CD4-positive, alpha-beta T cell treated with Interleukin-15 for 4 hours (primary cell): ENCODE measurements around the gene PRR14L.
A peak's percentile ranks its signal among the peaks of the same experiment; 100 is the strongest.
"Not testable (repeated sequence)": the region's sequence is repeated elsewhere in the genome, so short reads cannot be mapped to it uniquely, and the experiment has no call there.

ENCODE experiments used
- DNase-seq: peaks from one replicate; pipeline ENCODE4 v3.0.0-alpha.2; 2020; ENCODE audit warnings: low spot score

The PRR14L gene

DNA sequence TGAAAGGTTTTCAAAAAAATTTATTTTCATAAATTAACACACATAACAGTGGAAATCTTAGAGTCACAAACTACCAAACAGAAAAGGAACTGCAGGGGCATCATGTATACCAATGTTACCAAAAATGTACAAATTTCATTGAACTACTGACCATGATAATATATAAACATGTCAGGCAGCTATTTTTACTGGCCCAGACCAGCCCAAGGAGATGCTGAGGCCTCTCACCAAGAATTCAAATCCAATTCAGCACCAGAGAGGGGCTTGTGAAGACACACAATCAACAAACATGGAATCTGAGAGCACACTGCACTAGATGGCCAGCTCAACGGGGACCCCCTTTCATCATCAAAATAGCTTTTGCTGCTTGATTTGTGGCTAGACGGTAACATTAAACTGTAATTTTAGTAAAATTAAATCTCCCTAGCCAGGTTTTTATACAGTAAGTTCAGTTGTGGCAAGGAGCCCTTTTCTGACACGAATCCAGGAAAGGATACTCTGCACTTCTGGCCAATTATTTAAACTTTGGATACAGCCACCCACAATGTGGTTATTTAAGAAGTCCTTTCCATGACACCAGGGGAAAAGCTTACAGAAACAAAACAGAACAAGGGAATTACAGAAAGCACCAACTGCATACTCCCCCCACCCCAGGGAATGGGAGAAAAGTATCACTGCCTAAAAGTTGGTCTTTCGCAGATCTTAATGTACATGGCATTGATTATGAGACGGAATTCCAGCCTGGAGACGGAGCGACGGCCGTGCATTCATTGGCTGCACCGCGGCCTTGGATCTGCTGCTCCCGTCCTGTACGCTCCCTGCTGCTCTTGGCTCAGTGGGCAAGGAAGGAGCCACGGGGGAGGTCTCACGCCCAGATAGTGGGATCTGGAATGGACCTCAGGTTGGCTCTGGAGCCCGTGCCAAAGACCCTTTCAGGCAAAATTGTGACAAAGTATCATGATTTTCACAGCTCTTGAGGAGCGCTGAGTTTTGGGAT, 68.3 kb downstream of the PRR14L start:
- DNase-seq = no peak

DNA sequence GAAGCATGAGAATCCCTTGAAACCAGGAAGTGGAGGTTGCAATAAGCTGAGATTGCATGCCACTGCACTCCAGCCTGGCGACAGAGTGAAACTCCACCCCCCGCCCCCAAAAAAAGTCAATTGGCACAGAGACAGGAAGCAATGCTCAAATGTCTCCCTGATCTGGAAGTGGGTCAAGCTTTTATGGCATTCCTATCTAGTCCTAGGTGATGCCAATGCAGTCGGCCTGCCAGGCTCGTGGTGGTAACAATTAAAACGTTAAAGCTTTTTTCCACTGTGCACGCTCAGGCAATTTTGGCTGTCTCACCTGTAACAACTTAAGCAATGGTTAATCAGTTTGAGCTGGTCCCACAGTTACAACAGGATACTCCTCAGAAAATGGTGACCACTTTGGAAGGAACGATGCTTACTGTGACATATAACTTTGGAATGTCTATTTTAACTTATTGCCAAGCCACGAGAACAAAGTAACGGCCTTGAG, 69.0 kb downstream of the PRR14L start:
- DNase-seq = no peak

DNA sequence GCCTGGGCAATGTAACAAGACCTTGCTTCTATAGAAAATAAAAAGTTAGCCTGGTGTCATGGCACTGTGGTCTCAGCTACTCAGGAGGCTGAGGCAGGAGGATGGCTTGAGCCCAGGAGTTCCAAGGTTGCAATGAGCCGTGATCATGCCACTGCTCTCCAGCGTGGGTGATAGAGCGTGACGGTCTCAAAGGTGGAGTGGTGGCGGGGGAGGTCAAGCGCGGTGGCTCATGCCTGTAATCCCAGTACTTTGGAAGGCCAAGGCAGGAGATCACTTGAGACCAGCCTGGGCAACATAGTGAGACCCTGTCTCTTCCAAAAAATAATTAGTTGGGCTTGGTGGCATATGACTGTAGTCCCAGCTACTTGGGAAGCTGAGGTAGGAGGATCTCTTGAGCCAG, 71.2 kb downstream of the PRR14L start:
- DNase-seq = no peak

DNA sequence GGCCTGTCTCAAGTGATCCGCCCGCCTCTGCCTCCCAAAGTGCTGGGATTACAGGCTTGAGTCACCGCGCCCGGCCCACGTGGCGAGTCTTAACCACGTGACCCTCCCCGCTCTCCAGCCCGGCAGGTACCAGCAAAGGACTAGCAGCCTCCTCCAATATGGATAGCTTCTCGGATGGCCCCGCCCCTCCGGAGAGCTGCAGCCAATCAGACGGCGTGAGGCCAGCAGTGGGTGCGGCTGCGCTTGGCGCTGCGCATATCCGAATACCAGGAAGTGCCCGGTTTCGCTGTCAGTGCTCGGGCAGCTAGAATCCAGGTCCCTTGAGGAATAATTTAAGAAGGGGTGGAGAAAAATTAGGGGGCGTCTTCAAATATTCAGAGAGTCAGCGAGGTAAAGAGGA, 73.2 kb downstream of the PRR14L start:
- peak; percentile 95 for DNase-seq

DNA sequence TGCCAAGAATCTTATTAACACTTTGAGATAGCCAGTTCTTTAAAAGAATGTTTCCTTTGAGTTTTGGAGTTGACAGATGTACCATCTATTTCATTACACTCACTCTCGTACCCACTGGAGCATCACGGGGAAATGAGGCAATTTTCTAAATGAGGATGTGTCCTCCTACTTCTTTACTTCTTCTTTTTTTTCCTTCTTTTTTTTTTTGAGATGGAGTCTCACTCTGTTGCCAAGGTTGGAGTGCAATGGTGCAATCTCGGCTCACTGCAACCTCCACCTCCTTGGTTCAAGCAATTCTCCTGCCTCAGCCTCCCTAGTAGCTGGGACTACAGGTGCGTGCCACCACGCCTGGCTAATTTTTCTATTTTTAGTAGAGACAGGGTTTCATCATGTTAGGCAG, 75.7 kb downstream of the PRR14L start:
- not testable (repeated sequence) for DNase-seq

DNA sequence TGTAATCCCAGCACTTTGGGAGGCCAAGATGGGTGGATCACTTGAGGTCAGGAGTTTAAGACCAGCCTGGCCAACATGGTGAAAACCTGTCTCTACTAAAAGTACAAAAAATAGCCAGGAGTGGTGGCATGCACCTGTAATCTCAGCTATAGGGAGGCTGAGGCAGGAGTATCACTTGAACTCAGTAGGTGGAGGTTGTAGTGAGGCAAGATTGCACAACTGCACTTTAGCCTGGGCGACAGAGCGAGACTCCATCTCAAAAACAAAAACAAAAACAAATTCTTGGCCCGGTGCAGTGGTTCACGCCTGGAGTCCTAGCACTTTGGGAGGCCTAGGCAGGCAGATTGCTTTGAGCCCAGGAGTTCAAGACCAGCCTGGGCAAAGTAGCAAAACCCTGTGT, 81.1 kb downstream of the PRR14L start:
- not testable (repeated sequence) for DNase-seq

DNA sequence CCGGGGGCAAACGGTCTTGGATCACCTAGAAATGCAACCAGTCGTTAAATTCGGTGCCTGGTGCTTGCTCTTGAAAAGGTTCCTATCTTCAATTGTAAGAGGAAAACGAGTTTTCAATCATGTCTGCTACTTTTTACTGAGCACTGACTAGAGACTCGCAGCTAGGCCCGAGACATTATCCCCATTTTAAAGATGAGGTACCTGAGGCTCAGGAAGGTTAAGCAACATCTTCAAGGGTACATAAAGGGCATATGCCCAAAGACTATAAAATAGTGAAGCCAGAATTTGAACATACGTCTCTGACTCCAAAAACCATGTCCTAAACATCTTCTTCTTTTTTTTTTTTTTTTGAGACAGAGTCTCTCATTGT, 87.3 kb downstream of the PRR14L start:
- no peak for DNase-seq

DNA sequence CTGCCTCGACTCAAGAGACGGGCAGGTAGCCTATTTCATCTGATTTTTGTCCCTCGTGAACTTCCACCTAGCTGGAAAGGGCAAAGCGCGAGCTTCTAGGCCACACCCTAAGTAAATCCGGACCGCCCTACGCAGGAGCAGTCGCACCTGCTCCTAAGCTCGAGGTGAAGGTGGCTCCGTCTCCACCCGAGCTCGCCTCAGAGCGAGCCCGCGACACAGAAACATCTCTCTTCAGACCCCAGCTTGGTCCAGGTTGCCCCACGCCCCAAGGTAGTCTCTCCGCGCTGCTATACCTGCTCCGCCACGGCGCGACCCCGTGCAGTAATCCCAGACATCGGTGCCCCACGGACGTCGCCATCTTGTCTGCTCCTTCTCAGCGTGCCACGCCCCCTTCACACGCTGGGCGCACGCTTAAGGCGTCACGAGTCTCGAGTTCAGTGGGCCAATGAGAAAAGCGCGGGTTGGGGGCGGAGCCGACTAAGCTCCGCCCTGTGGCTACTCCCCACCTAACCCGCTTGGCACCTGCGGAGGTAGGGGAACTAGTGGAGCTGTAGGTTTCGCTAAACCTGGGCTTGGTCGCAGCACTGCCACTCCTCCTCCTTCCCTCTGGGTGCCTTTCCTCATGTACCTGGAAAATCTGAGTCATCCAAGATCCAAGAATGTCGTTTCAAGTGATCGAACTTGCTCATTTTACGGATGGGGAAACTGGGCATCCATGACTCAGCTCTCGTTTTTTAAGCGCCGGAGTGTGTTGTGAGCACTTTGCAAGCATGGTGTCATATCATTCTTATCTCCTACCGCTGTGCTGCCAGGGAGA, 87.9 kb downstream of the PRR14L start, which contains the start of gene PISD:
Gene PISD, minus strand, starts transcription at position 365 of the 817 bp plus-strand sequence. Its CDS starts 7 bp downstream, at position 358.
- peak; percentile 97 for DNase-seq

DNA sequence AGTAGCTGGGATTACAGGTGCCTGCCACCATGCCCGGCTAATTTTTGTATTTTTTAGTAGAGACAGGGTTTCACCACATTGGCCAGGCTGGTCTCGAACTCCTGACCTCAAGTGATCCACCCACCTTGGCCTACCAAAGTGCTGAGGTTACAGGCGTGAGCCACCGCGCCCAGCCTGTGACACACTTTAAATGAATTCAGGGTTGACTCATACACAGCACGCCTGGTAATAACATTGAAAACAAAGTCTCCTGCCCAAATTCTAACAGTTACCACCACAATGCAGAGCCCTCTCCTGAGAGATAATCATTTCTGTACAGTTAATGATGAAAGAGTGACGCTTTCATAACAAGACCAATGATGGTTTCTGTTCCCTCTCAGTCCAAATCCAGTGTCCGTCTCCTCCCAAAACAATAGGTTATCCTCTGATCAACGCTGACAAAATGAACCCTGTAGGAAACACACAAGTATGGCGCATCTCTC, 89.0 kb downstream of the PRR14L start:
- DNase-seq = peak; percentile 68

DNA sequence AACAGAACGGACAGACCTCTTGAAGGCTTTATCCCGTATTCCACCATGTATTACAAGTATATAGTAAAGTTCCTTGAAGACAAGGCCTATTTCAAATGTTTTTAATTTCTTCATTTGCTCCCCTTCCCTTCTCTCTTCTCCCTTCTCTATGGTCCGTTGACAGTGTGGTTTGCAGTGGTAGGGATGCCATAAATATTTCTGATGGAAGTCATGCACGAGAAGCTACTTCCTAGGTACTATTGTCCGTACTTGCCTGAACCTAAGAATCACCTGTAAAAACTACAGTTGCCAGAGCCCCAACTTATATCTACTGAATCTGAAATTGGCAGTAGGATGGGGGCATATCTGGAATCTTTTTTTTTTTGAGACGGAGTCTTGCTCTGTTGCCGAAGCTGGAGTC, 90.7 kb downstream of the PRR14L start:
- no peak for DNase-seq

DNA sequence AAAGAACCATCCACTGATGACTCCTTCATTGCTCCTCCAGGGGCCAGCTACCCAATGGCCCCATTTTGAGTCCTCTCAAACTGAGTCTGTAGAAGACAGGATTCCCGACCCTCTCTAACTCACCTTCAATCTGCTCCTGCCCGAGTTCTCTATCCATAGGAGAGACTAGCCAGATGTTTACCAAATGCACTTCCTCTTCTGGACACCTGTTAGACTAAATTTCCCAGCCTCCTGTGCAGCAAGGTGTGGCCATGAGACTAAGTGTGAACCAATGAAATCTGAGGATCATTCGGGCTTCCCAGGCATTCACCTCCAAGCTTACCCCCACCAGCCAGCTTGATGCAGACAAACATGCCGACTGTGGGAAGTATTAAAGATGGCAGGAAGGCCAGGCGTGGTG, 95.5 kb downstream of the PRR14L start:
- DNase-seq = no peak

DNA sequence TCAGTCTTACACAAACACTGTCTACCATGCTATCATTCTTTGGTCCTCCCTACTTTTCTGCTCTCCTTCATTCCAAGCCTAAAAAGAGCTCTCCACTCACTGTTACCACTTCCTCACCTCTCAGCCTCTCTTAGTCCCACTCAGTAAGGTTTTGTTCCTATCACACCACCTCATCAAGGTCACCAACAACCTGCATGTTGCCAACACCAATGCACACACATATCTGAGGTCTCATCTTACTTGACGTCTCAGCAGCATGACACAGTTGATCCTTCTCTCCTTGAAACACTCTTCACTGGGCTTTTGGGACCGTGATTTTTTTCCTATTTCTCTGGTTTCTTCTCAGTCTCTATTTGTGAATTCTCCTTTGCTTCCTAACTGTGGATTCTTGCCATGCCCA, 96.0 kb downstream of the PRR14L start:
- DNase-seq = no peak

DNA sequence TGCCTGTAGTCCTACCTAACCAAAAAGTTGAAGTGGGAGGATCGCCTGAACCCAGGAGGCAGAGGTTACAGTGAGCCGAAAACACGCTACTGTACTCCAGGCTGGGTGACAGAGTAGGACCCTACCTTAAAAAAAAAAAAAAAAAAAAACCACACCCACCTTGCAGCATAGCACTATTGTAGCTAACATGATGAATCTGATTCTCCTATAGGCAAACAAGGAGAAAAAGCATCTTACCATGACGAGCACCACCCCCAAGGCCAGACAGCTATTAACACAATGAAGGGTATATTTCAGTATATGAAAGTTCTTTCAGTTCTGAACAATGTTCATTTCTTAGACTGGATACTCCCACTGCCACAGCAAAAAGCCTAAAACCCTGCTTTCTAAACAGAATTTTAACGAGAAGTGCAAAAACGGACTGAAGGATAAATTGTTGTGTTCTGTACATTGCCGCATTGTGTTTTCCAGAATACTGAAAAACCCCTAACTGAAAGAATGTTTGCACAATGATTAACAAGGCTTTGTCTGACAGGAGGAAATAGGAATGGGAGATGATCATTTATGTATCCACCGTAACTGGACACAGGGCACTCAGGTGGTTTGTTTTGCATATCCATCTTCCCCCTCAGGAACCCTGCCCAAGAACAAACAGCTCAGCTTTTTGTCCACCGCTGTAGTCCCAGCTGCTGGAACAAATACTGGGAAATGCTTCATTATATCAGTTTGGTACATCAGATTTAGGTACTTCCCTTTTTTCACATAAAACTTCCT, 96.8 kb downstream of the PRR14L start:
- DNase-seq = no peak

DNA sequence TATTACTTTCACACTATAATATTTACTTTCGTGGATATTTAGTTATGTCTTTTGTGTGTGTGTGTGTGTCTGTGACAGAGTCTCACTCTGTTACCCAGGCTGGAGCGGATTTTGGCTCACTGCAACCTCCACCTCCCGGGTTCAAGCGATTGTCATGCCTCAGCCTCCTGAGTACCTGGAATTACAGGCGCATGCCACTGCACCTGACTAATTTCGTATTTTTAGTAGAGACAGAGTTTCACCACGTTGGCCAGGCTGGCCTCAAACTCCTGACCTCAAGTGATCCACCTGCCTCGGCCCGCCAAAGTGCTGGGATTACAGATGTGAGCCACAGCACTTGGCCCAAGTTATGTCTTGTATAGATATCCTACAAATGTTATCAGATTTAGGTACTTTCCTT, 97.8 kb downstream of the PRR14L start:
- no peak for DNase-seq

DNA sequence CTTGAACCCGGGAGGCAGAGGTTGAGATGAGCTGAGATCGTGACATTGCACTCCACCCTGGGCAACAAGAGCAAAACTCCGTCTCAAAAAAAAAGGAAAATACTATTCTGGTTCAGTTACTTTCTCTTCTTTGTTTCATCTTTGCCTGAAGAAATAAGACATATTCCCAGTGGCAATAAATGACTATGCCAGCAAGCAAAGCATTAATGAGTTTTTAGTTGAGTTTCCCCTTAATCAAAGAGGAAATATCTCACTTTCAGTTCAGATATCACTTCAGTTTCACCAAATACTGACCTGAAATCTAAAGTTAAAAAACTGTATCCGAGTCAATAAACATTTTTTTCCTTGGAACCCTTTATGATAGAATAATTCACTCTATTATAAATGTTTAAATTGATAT, 98.3 kb downstream of the PRR14L start:
- DNase-seq = no peak

DNA sequence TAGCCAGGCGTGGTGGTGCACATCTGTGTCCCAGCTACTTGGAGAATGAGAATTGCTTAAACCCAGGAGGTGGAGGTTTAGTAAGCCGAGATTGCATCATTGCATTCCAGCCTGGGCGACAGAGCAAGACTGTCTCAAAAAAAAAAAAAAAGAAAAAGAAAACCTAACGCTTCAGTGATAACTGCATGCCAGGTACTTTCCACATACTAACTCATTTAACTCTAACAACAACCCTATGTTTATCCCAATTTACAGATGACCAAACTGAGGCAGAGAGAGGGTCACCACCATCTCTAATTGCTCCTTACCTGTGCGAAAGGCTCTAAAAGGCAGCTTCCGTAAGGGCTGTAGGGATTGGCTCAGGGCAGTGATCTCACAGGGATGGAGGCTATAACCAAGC, 99.5 kb downstream of the PRR14L start:
- no peak for DNase-seq

DNA sequence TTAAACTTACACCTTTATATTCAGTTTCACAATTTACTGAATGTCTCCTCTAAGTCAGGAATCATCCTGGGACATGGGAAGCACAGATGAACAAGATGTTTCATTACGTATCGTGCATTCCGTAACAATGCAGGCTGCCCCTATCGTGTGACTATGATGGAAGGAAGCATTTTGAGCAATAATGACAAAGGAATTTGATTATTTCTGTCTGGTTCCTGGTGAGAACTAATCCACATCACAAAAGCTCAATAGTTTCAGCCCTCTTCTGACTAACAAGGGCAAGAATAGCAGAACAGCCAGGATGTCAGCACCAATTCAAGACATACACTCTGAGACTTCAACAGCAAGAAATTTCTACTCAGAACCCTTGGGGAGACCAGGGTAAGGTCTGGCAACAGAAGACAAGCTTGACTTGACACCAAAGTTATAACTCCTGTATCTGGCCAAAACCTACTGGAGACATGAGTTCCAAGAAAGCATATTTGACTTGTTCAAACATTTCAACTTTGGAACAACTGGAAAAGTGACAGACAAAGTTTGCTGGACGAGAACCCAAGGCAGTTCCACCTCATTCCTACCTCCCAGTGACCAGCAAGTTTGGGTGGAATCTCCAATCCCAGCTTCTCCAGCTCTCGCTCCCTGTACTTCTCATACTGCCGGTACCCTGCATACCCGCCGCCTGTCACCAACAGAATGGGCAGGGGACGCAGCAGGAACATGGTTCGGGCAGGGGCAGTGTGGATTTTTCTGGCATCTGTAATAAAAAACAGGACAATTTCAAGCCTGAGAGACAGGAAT, 102.2 kb downstream of the PRR14L start:
- DNase-seq = no peak

DNA sequence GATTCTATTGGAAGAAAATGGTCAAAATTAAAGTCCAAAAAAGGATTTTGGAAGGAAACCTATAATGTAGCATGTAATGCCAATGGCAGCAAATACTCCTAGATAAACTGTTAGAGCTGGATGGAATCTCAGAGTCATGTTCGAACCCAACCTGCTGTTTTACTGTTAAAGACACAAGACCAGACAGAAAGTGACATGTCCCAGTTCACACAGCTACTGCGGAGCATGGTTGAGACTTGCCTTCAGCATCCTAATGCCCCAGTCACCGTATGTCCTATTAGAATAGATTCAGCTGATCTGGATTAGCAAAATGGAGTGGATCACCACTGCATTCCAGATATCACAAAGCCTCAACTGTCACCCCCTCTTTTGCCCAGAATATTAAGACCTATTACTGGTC, 102.9 kb downstream of the PRR14L start:
- no peak for DNase-seq

DNA sequence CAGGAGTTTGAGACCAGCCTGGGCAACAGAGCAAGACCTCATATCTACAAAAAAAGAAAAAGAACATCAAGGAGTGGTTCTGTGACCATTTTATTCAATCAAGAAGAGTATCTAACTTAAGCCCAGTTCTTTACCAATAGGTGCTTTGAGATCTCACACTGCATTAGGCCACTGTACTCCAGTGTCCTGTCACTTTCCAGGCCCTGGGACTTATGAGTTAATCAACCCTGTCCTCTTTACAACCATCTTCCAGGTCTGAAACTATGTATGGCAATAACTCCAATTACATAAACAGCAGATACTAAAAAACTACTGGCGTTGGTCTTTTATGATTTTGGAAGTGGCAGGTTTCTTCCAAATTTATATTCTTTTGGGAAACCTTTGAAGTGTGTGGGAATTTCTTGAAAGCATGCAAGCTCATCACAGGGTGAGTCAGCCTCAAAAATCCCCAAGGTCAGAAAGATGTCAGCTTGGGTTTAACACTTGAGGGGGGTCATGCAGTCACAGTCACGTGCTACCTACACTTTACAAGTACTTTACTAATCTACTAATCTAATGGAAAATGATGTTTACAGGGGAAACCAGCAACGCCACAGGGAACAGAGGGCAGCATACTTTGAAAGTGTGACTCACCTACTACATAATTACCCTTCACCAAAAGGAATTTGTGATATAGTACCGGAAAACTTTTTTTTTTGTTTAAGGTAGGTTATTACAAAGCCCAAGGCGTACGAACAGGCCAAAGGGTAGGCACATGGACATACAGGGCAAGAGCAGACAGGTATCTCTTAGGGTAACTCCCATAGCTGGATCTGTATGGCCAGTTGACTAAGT, 103.5 kb downstream of the PRR14L start:
- DNase-seq = peak; percentile 41

DNA sequence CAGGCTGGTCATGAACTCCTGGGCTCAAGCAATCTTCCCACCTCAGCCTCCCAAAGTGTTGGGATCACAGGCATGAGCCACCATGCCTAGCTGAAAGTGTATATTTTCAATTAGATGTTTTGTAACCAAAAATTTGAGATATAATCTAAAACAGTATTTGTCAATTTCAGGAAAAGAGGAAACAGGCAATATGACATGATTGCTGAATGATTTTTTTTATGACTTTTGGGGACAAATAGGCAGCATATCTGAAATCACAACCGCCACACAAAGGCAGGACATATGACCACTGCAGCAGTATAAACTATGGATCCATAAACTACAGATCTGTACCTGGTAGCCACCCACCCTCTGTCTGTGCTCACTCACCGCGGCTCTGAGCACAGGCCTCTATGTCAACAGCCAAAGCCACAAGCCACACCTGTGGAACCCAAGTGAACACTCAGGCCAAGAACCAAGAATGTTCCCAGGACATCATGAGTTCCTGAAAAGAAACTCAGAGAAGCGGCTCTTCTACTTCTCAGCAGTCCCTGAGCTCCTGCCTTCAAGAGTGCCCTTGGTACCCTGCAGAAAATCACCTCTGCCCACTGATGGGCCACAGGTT, 110.4 kb downstream of the PRR14L start:
- no peak for DNase-seq
